Karpas-422 (cell line): ENCODE data around the gene KRTAP2-4. TPM values are rescaled to one million over a fixed set of nuclear protein-coding genes. Genes with fewer than 3 reads are reported as not detected.
"Not testable (repeated sequence)": the region's sequence is repeated elsewhere in the genome, so short reads cannot be mapped to it uniquely, and the experiment has no call there.

Experiments
- DNase-seq: peaks from one replicate; pipeline ENCODE4 v3.0.0-alpha.2; 2015
- H2AFZ ChIP-seq: fragments of 200-600 bp; sonication (generic); 2 replicates; pipeline ENCODE4 v1.6.1; 2014; ENCODE audit warnings: antibody characterized with exemption, low read length, mixed read lengths
- H3K27ac ChIP-seq: fragments of 200-600 bp; sonication (generic); 2 replicates; pipeline ENCODE4 v1.5.1; 2014; ENCODE audit warnings: mild to moderate bottlenecking, low read length, moderate library complexity
- H3K27me3 ChIP-seq: fragments of 200-600 bp; sonication (generic); 2 replicates; pipeline ENCODE4 v1.6.1; 2014; ENCODE audit warnings: low read length, mixed read lengths
- H3K36me3 ChIP-seq: fragments of 200-600 bp; sonication (generic); 2 replicates; pipeline ENCODE4 v1.6.1; 2014; ENCODE audit warnings: low read length, mixed read lengths; ENCODE audit not compliant: insufficient read depth
- H3K4me1 ChIP-seq: fragments of 200-600 bp; sonication (generic); 2 replicates; pipeline ENCODE4 v1.6.1; 2014; ENCODE audit warnings: mild to moderate bottlenecking, low read length, mixed read lengths
- H3K4me2 ChIP-seq: fragments of 200-600 bp; sonication (generic); 2 replicates; pipeline ENCODE4 v1.6.1; 2014; ENCODE audit warnings: low read length, low read depth, mild to moderate bottlenecking; ENCODE audit not compliant: poor library complexity, severe bottlenecking
- H3K4me3 ChIP-seq: fragments of 200-600 bp; sonication (generic); 2 replicates; pipeline ENCODE4 v1.5.1; 2014; ENCODE audit warnings: mild to moderate bottlenecking, antibody characterized with exemption, low read length, mixed read lengths
- H3K79me2 ChIP-seq: fragments of 200-600 bp; sonication (generic); 2 replicates; pipeline ENCODE4 v1.6.1; 2014; ENCODE audit warnings: mild to moderate bottlenecking, low read length, mixed read lengths
- H3K9ac ChIP-seq: fragments of 200-600 bp; sonication (generic); 2 replicates; pipeline ENCODE4 v1.6.0; 2014; ENCODE audit warnings: low read length
- H3K9me2 ChIP-seq: fragments of 200-600 bp; sonication (generic), shearing (Covaris generic); replicated peaks from 2 replicates; pipeline ENCODE4 v1.6.0; 2014; ENCODE audit warnings: mild to moderate bottlenecking, low read length, moderate library complexity; ENCODE audit not compliant: insufficient read depth
- H3K9me3 ChIP-seq: fragments of 300-700, 200-600 bp; sonication (generic); 2 replicates; pipeline ENCODE4 v1.6.1; 2014; ENCODE audit warnings: low read length, mixed read lengths
- H4K20me1 ChIP-seq: fragments of 200-600 bp; sonication (generic); 2 replicates; pipeline ENCODE4 v1.6.1; 2014; ENCODE audit warnings: mild to moderate bottlenecking, antibody characterized with exemption, low read length, low read depth; ENCODE audit not compliant: insufficient read depth
- total RNA-seq: library from RNA; depleted of rRNA; stranded (reverse); fragments of >200 nt; shearing (Covaris generic); gene quantifications from 2 replicates; pipeline ENCODE4 v1.2.3, GENCODE V29; 2014; ENCODE audit warnings: low replicate concordance

Gene KRTAP2-4
- total RNA-seq, 1 experiment from 2014 or later, result not detected

- Histone ChIP-seq H3K4me1 (no peaks in the 10 kb centered on the region), H3K27ac (no peak overlapping the region), H3K9ac (no peak overlapping the region), H2AFZ (no peak overlapping the region), H3K9me2 (no peaks in the 10 kb centered on the region), H3K36me3 (no peaks in the 10 kb centered on the region), H3K4me3 (no peak overlapping the region), H3K4me2 (no peak overlapping the region), H4K20me1 (no peaks in the 10 kb centered on the region), H3K79me2 (no peaks in the 10 kb centered on the region), H3K27me3 (no peaks in the 10 kb centered on the region), H3K9me3 (no peaks in the 10 kb centered on the region)
- DNase-seq, result no peak
Measured at GRCh38 chr17:41082626-41083025, 16.9 kb upstream of the KRTAP2-4 start.

GRCh38 chr17:41076788-41077187 lies 11.1 kb upstream of the KRTAP2-4 start:
- H3K4me3 ChIP-seq, result no peak overlapping the region
- H3K9ac ChIP-seq, result no peak overlapping the region
- no peaks in the 10 kb centered on the region for H3K9me2 ChIP-seq
- no peak overlapping the region for H3K27ac ChIP-seq
- no peaks in the 10 kb centered on the region for H4K20me1 ChIP-seq
- H3K9me3 ChIP-seq, result no peaks in the 10 kb centered on the region
- no peak overlapping the region for H2AFZ ChIP-seq
- H3K27me3 ChIP-seq, result no peaks in the 10 kb centered on the region
- no peaks in the 10 kb centered on the region for H3K36me3 ChIP-seq
- H3K4me1 ChIP-seq, result no peaks in the 10 kb centered on the region
- no peak overlapping the region for H3K4me2 ChIP-seq
- DNase-seq, result no peak
- no peaks in the 10 kb centered on the region for H3K79me2 ChIP-seq

- H3K27ac ChIP-seq, result no peak overlapping the region
- no peak overlapping the region for H3K9ac ChIP-seq
- H3K79me2 ChIP-seq, result no peaks in the 10 kb centered on the region
- H3K4me1 ChIP-seq, result no peaks in the 10 kb centered on the region
- H3K27me3 ChIP-seq, result no peaks in the 10 kb centered on the region
- no peak for DNase-seq
- H2AFZ ChIP-seq, result no peak overlapping the region
- H3K36me3 ChIP-seq, result no peaks in the 10 kb centered on the region
- H3K4me2 ChIP-seq, result no peak overlapping the region
- no peaks in the 10 kb centered on the region for H3K9me3 ChIP-seq
- H4K20me1 ChIP-seq, result no peaks in the 10 kb centered on the region
- H3K9me2 ChIP-seq, result no peaks in the 10 kb centered on the region
- no peak overlapping the region for H3K4me3 ChIP-seq
Measured at GRCh38 chr17:41073676-41074075, 8.0 kb upstream of the KRTAP2-4 start.

GRCh38 chr17:41071606-41072360 lies 6.1 kb upstream of the KRTAP2-4 start:
- no peak for DNase-seq
- Histone ChIP-seq H3K9me2 (no peaks in the 10 kb centered on the region), H3K79me2 (no peaks in the 10 kb centered on the region), H3K36me3 (no peaks in the 10 kb centered on the region), H3K9ac (no peak overlapping the region), H3K4me1 (no peaks in the 10 kb centered on the region), H2AFZ (no peak overlapping the region), H3K4me2 (no peak overlapping the region), H3K9me3 (no peaks in the 10 kb centered on the region), H3K27ac (no peak overlapping the region), H3K4me3 (no peak overlapping the region), H4K20me1 (no peaks in the 10 kb centered on the region), H3K27me3 (no peaks in the 10 kb centered on the region)

GRCh38 chr17:41069031-41069430 lies 3.4 kb upstream of the KRTAP2-4 start:
- Histone ChIP-seq H3K36me3 (no peaks in the 10 kb centered on the region), H3K4me3 (no peak overlapping the region), H3K4me1 (no peaks in the 10 kb centered on the region), H3K9ac (no peak overlapping the region), H3K9me2 (no peaks in the 10 kb centered on the region), H3K79me2 (no peaks in the 10 kb centered on the region), H3K4me2 (no peak overlapping the region), H4K20me1 (no peaks in the 10 kb centered on the region), H3K27me3 (no peaks in the 10 kb centered on the region), H2AFZ (no peak overlapping the region), H3K9me3 (no peaks in the 10 kb centered on the region), H3K27ac (no peak overlapping the region)
- no peak for DNase-seq

- no peaks in the 10 kb centered on the region for H3K9me2 ChIP-seq
- H3K27ac ChIP-seq, result no peak overlapping the region
- no peaks in the 10 kb centered on the region for H3K4me1 ChIP-seq
- H3K79me2 ChIP-seq, result no peaks in the 10 kb centered on the region
- no peaks in the 10 kb centered on the region for H3K27me3 ChIP-seq
- H4K20me1 ChIP-seq, result no peaks in the 10 kb centered on the region
- DNase-seq, result no peak
- no peak overlapping the region for H2AFZ ChIP-seq
- no peaks in the 10 kb centered on the region for H3K9me3 ChIP-seq
- no peaks in the 10 kb centered on the region for H3K36me3 ChIP-seq
- H3K9ac ChIP-seq, result no peak overlapping the region
- no peak overlapping the region for H3K4me2 ChIP-seq
- H3K4me3 ChIP-seq, result no peak overlapping the region
Measured at GRCh38 chr17:41067281-41067680, 1.6 kb upstream of the KRTAP2-4 start.

- H2AFZ ChIP-seq, H3K4me1 ChIP-seq, H3K36me3 ChIP-seq, H3K9me2 ChIP-seq, H3K27me3 ChIP-seq, H3K27ac ChIP-seq, DNase-seq, H3K9me3 ChIP-seq, H3K79me2 ChIP-seq, H4K20me1 ChIP-seq, H3K4me3 ChIP-seq, H3K4me2 ChIP-seq, H3K9ac ChIP-seq: not testable (repeated sequence)
Measured at GRCh38 chr17:41065016-41065689, 526 bp downstream of the KRTAP2-4 start.

GRCh38 chr17:41064301-41064700 lies 1.4 kb downstream of the KRTAP2-4 start:
- Histone ChIP-seq H3K4me2 (no peak overlapping the region), H3K9me2 (no peaks in the 10 kb centered on the region), H2AFZ (no peak overlapping the region), H3K9me3 (no peaks in the 10 kb centered on the region), H3K27ac (no peak overlapping the region), H3K79me2 (no peaks in the 10 kb centered on the region), H3K36me3 (no peaks in the 10 kb centered on the region), H3K4me3 (no peak overlapping the region), H3K4me1 (no peaks in the 10 kb centered on the region), H3K27me3 (no peaks in the 10 kb centered on the region), H3K9ac (no peak overlapping the region), H4K20me1 (no peaks in the 10 kb centered on the region)
- no peak for DNase-seq
